T-helper 17 cell (primary cell): ENCODE measurements around the gene ECHS1. TPM values are rescaled to one million over a fixed set of nuclear protein-coding genes. Genes with fewer than 3 reads are reported as not detected.
A peak's percentile ranks its signal among the peaks of the same experiment; 100 is the strongest.
"Not testable (repeated sequence)": the region's sequence is repeated elsewhere in the genome, so short reads cannot be mapped to it uniquely, and the experiment has no call there.

Experiments used
- ATAC-seq: fragments of 150-1000 bp; cut with Tn5 transposase; 2 replicates; pipeline ENCODE4 v1.10.0; 2021; ENCODE audit warnings: mild to moderate bottlenecking, moderate library complexity
- DNase-seq, 3 donors: peaks; one replicate each; pipeline versions ENCODE4 v3.0.0 to v3.0.0-alpha.2; 2020 to 2021
- H3K9me3 ChIP-seq: one replicate; pipeline ENCODE4 v1.7.0; 2013; ENCODE audit warnings: low read length, mild to moderate bottlenecking; ENCODE audit not compliant: control insufficient read depth, poor library complexity, severe bottlenecking
- H3K27ac Mint-ChIP-seq: one replicate; pipeline ENCODE4 v1.8.0; 2022; ENCODE audit warnings: mild to moderate bottlenecking, moderate library complexity, mixed read lengths
- H3K27me3 Mint-ChIP-seq: one replicate; pipeline ENCODE4 v1.8.0; 2022; ENCODE audit warnings: mixed read lengths
- H3K36me3 Mint-ChIP-seq: one replicate; pipeline ENCODE4 v1.8.0; 2022; ENCODE audit warnings: low read depth, mixed read lengths
- H3K4me1 Mint-ChIP-seq: one replicate; pipeline ENCODE4 v1.8.0; 2022; ENCODE audit warnings: mild to moderate bottlenecking, mixed read lengths
- H3K4me3 Mint-ChIP-seq: one replicate; pipeline ENCODE4 v1.8.0; 2022; ENCODE audit warnings: mild to moderate bottlenecking, moderate library complexity, mixed read lengths
- total RNA-seq, 4 donors: library from RNA in 2 of 4; stranded (reverse) in 2 of 4; gene quantifications; one replicate each; pipeline ENCODE4 v1.2.3 and lab custom pipeline; 2022 to 2026

The ECHS1 gene
- total RNA-seq, 2 donors from 2014 or later = 18.2 to 20.2 TPM

GRCh38 chr10:133320852-133321422 is 52.2 kb downstream of the ECHS1 start:
- H3K4me3 Mint-ChIP-seq, H3K27ac Mint-ChIP-seq, H3K27me3 Mint-ChIP-seq, H3K36me3 Mint-ChIP-seq, DNase-seq, ATAC-seq, H3K9me3 ChIP-seq: not testable (repeated sequence)
- peaks cover 14% of the 10 kb centered on the region for H3K4me1 Mint-ChIP-seq

DNA sequence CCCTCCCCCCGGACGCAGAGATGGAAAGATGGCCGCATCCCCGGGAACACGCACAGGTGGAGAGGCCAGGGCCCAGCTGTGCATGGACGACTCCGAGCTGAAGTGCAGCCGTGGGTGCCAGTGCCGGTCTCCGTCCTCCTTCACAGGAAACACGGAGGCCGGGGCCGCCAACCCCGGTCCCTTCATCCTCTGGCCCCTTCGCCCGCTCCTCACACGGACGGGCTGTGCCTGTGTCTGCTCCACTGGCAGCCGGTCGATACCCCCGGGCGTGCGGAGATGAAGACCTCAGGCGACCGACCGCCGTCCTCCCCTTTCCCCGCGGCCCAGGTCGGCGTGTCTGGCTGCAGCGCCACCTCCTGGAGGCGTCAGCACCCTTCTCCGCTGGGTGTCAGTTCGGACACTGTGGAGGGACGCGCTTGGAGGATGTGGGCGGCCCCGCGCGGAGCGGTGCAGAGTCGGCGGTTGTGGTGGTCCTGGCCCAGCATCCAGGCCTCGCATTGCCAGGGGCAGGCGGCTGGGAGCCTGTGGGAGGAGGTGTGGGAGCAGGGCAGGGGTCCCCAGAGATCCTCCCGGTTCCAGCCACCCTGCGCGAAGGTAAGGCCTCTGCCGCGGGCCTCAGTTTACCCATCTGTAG is 54.5 kb downstream of the ECHS1 start:
- no peaks in the 10 kb centered on the region for H3K9me3 ChIP-seq
- Mint-ChIP-seq H3K27me3 (no peaks in the 10 kb centered on the region), H3K4me1 (peaks cover 14% of the 10 kb centered on the region), H3K27ac (peak overlapping the region; percentile 27), H3K36me3 (peaks cover 3% of the 10 kb centered on the region), H3K4me3 (peak overlapping the region; percentile 79)
- peak; percentile 95 for ATAC-seq
- peak; percentile 59 to 65 (median 63) for DNase-seq

DNA sequence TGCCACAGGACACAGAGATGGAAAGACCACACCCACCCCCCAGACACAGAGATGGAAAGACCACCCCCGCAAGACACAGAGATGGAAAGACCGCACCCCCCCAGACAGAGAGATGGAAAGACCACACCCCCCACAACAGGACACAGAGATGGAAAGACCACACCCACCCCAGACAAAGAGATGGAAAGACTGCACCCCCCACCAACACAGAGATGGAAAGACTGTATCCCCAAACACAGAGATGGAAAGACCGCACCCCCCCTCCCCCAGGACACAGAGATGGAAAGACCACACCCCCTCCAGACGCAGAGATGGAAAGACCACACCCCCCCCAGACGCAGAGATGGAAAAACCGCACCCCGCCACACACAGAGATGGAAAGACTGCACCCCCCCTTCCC is 56.4 kb downstream of the ECHS1 start:
- Mint-ChIP-seq H3K27me3 (no peaks in the 10 kb centered on the region), H3K36me3 (peaks cover 3% of the 10 kb centered on the region), H3K27ac (no peak overlapping the region), H3K4me1 (peaks cover 14% of the 10 kb centered on the region), H3K4me3 (peak overlapping the region; percentile 55)
- H3K9me3 ChIP-seq = no peaks in the 10 kb centered on the region
- ATAC-seq (no peak), DNase-seq (no peak)

DNA sequence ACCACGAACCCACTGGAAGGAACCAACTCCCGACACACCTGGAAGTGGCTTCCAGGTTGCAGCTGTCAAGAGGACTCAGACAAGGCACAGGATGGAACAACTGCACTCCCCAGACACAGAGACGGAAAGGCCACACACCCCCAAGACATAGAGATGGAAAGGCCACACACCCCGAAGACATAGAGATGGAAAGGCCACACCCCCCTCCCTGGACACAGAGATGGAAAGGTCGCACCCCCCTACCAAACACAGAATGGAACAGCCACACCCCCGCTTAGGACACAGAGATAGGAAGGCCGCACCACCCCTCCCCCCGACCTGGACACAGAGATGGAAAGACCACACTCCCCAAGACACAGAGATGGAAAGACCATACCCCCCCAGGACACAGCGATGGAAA is 56.9 kb downstream of the ECHS1 start:
- DNase-seq (no peak), ATAC-seq (no peak)
- H3K4me1 Mint-ChIP-seq = peaks cover 14% of the 10 kb centered on the region
- peaks cover 3% of the 10 kb centered on the region for H3K36me3 Mint-ChIP-seq
- H3K4me3 Mint-ChIP-seq = peak overlapping the region; percentile 55
- no peak overlapping the region for H3K27ac Mint-ChIP-seq
- H3K27me3 Mint-ChIP-seq = no peaks in the 10 kb centered on the region
- H3K9me3 ChIP-seq = no peaks in the 10 kb centered on the region

DNA sequence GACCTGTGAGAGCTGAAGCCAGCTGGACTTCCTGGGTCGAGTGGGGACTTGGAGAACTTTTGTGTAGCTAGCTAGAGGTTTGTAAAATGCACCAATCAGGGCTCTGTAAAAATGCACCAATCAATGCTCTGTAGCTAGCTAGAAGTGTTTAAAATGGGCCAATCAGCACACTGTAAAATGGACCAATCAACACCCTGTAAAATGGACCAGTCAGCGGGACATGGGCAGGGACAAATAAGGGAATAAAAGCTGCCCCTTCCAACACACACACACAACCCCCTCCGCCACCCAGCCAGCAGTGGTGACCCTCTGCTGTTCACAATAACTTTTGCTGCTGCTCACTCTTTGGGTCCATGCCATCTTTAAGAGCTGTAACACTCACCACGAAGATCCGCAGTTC is 57.3 kb downstream of the ECHS1 start:
- Mint-ChIP-seq H3K27ac (no peak overlapping the region), H3K27me3 (no peaks in the 10 kb centered on the region), H3K4me3 (no peak overlapping the region), H3K36me3 (peaks cover 3% of the 10 kb centered on the region), H3K4me1 (peaks cover 14% of the 10 kb centered on the region)
- ATAC-seq = no peak
- no peaks in the 10 kb centered on the region for H3K9me3 ChIP-seq
- no peak for DNase-seq

DNA sequence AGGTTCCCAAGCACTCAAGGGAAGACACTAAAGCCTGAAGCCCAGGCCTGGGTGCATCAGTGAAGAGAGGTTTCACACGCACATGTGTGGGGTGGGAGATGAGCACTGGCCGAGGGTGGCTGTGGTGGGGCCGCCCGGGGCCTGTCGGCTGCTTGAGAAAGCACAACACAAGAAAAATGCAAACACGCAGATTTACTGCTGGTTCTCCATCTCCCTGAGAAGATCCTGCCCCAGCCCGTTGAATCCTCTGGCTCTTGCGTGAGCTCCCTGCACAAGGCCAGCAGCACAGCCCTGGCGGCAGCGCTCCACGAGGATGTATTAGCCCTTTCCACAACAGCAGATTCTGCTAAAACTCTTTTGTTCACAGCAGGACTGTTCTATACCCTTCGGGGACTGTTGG is 58.2 kb downstream of the ECHS1 start:
- Mint-ChIP-seq H3K27me3 (no peaks in the 10 kb centered on the region), H3K4me3 (no peak overlapping the region), H3K36me3 (no peaks in the 10 kb centered on the region), H3K4me1 (peaks cover 14% of the 10 kb centered on the region), H3K27ac (no peak overlapping the region)
- H3K9me3 ChIP-seq = no peaks in the 10 kb centered on the region
- DNase-seq = no peak
- no peak for ATAC-seq

DNA sequence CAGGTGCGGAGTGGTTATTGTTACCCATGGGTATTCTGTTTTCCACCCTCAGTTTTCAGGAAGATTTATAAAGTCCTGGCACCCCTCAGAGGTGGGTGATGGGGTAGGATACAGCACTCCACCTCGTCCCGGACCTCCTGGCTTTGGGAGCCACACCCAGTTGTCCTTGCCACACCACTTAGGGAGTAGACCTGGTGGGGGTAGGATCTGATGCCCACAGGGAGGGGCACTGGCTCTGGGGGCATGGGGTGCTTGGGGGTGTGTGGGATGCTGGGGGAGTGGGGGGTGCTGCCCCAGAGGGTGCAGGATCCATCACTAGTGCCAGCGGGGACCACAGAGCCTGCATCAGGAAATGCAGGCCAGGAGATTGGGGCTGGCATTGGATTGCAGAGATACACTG is 60.0 kb downstream of the ECHS1 start:
- no peak overlapping the region for H3K27ac Mint-ChIP-seq
- no peak overlapping the region for H3K4me3 Mint-ChIP-seq
- ATAC-seq = no peak
- H3K36me3 Mint-ChIP-seq = peaks cover under 1% of the 10 kb centered on the region
- H3K9me3 ChIP-seq = no peaks in the 10 kb centered on the region
- DNase-seq = no peak
- H3K4me1 Mint-ChIP-seq = peaks cover 3% of the 10 kb centered on the region
- no peaks in the 10 kb centered on the region for H3K27me3 Mint-ChIP-seq

DNA sequence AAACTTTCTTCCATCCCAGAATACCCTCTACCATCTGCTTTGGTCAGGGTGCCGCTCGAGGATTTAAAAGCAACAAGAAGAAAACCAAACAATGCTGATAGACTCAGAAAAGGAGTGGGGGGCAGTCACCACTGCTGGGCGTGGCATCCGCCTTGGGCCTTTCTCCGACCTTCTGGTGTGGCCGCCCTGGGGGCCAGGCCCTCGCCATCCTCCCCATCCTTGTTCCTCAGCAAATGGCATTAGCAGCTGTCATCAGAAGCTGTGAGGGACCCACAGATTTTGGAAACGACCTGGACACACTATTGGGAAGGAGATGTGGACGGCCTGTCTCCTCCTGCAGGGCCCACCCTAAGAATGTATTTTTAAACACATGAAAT is 60.4 kb downstream of the ECHS1 start:
- H3K4me1 Mint-ChIP-seq = peaks cover 8% of the 10 kb centered on the region
- H3K4me3 Mint-ChIP-seq = no peak overlapping the region
- no peak overlapping the region for H3K27ac Mint-ChIP-seq
- DNase-seq (no peak), ATAC-seq (no peak)
- H3K9me3 ChIP-seq = no peaks in the 10 kb centered on the region
- peaks cover 4% of the 10 kb centered on the region for H3K36me3 Mint-ChIP-seq
- no peaks in the 10 kb centered on the region for H3K27me3 Mint-ChIP-seq

Other genes starting within 250 kb of the ECHS1 start
- 1 to 10 TPM in 1 of 2 donors, under 1 TPM in 1; 0.42 to 1.1 TPM for gene KNDC1, start 213.1 kb downstream of the ECHS1 start, total RNA-seq
- not detected for gene UTF1, start 143.1 kb downstream of the ECHS1 start, total RNA-seq
- gene VENTX, start 135.5 kb downstream of the ECHS1 start, total RNA-seq = under 1 TPM; 0.21 to 0.52 TPM
- 100 to 1,000 TPM; 157 to 188 TPM for gene ADAM8, start 96.5 kb downstream of the ECHS1 start, total RNA-seq
- gene TUBGCP2, start 64.5 kb downstream of the ECHS1 start, total RNA-seq = 10 to 100 TPM; 73.6 to 75.4 TPM
- gene ZNF511, start 64.4 kb downstream of the ECHS1 start, total RNA-seq = 10 to 100 TPM; 28.1 to 33.2 TPM
- 1 to 10 TPM in 1 of 2 donors, under 1 TPM in 1; 0.96 to 1.9 TPM for gene CALY, start 36.5 kb downstream of the ECHS1 start, total RNA-seq
- gene PRAP1, start 26.0 kb downstream of the ECHS1 start, total RNA-seq = not detected
- gene FUOM, start 15.3 kb downstream of the ECHS1 start, total RNA-seq = 1 to 10 TPM; 6.3 to 9.1 TPM
- 1 to 10 TPM; 3.5 to 6.3 TPM for gene PAOX, start 5.9 kb upstream of the ECHS1 start, total RNA-seq
- gene MTG1, start 20.8 kb upstream of the ECHS1 start, total RNA-seq = 10 to 100 TPM; 48.7 to 51.2 TPM
- not detected for gene SPRN, start 51.3 kb upstream of the ECHS1 start, total RNA-seq
- 10 to 100 TPM; 20.6 to 38.6 TPM for gene SCART1, start 80.6 kb upstream of the ECHS1 start, total RNA-seq
- gene CYP2E1, start 154.0 kb upstream of the ECHS1 start, total RNA-seq = 10 to 100 TPM; 12.3 to 14.5 TPM
- gene SYCE1, start 192.2 kb upstream of the ECHS1 start, total RNA-seq = under 1 TPM; 0.15 to 0.39 TPM